Measurements from ENCODE around the gene ZNF598.

The ZNF598 gene

GRCh38 chr16:2045965-2046892 is 36.6 kb upstream of the ZNF598 start:
- Histone ChIP-seq H2BK12ac (ENCODE audit: low read length) (peak overlapping the region; percentile 41), H4K8ac (ENCODE audit: low read depth, low read length) (no peak overlapping the region), H2AFZ (ENCODE audit: low read length) (no peak overlapping the region), H3K18ac (ENCODE audit: low read length) (no peak overlapping the region), H3K79me1 (ENCODE audit: low read depth, low read length) (peaks cover 9% of the 10 kb centered on the region), H2BK120ac (ENCODE audit: low read depth, low read length) (no peak overlapping the region), H2BK15ac (ENCODE audit: low read length) (no peak overlapping the region), H2BK5ac (ENCODE audit: low read length) (no peak overlapping the region), H3K27ac (replicated peaks; ENCODE audit: low read length) (no peak overlapping the region), H4K91ac (ENCODE audit: low read depth, low read length, poor library complexity) (no peak overlapping the region), H3K36me3 (replicated peaks in 1 of 2; ENCODE audit: control insufficient read depth in 2 of 2, insufficient read depth in 2 of 2, low read length in 2 of 2) (peaks cover 10 to 14% of the 10 kb centered on the region in 2 donors), H3K9ac (ENCODE audit: low read depth, low read length, poor library complexity) (peak overlapping the region; percentile 34), H3K27me3 (ENCODE audit: control insufficient read depth in 3 of 3, insufficient read depth in 3 of 3, low read depth in 1 of 3, low read length in 3 of 3) (no peaks in the 10 kb centered on the region), H3K4me2 (ENCODE audit: insufficient read depth, low read length, poor library complexity, severe bottlenecking) (peak overlapping the region; percentile 85), H3K4ac (ENCODE audit: low read length) (no peak overlapping the region), H3K23ac (ENCODE audit: low read depth, low read length, poor library complexity) (no peak overlapping the region), H2AK5ac (ENCODE audit: low read depth, low read length) (peak overlapping the region; percentile 52), H3K9me3 (replicated peaks in 1 of 2; ENCODE audit: control insufficient read depth in 2 of 2, insufficient read depth in 1 of 2, low read depth in 1 of 2, low read length in 2 of 2) (no peaks in the 10 kb centered on the region), H3K14ac (ENCODE audit: low read length) (no peak overlapping the region), H3K4me3 (ENCODE audit: low read length in 2 of 2) (peak overlapping the region in 1 of 2 donors; percentile 87), H3K4me1 (ENCODE audit: control insufficient read depth in 2 of 2, insufficient read depth in 1 of 2, low read depth in 1 of 2, low read length in 2 of 2) (peaks cover 8 to 11% of the 10 kb centered on the region in 2 donors)
- no CpG with 5 or more reads among the region's 21 CpGs for WGBS, 2 donors (ENCODE audit: extremely low coverage in 2 of 2, insufficient read length in 2 of 2, insufficient replicate concordance in 1 of 2)
- no peak for DNase-seq (ENCODE audit: low spot score)

DNA sequence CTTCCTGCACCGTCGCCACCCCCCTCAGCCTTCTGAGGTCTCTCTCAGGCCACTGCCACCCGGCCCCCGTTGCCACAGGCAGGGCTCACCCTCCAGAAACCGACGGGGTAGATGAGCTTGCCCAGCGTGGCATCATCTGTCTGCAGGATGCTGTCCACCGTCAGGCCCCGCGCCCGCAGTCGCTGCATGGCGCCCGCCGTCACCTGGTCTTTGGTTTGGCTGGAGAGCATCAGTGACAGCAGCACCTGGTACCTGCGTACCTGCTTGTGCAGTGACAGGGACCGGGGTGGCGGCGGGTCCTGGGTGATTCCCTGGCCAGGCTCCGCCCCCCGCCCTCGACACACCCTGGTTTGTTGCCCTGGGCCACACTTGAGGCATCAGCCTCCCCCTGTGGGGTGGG is 34.9 kb upstream of the ZNF598 start:
- H3K9me3 ChIP-seq (replicated peaks in 1 of 2; ENCODE audit: control insufficient read depth in 2 of 2, insufficient read depth in 1 of 2, low read depth in 1 of 2, low read length in 2 of 2): no peaks in the 10 kb centered on the region
- H3K23ac ChIP-seq (ENCODE audit: low read depth, low read length, poor library complexity): no peak overlapping the region
- H3K9ac ChIP-seq (ENCODE audit: low read depth, low read length, poor library complexity): no peak overlapping the region
- peaks cover 11% of the 10 kb centered on the region for H3K79me1 ChIP-seq (ENCODE audit: low read depth, low read length)
- H3K4me3 ChIP-seq (ENCODE audit: low read length in 2 of 2): no peak overlapping the region
- H3K36me3 ChIP-seq (replicated peaks in 1 of 2; ENCODE audit: control insufficient read depth in 2 of 2, insufficient read depth in 2 of 2, low read length in 2 of 2): peaks cover 0 to 11% of the 10 kb centered on the region in 2 donors
- no peak overlapping the region for H2AK5ac ChIP-seq (ENCODE audit: low read depth, low read length)
- no peak overlapping the region for H4K8ac ChIP-seq (ENCODE audit: low read depth, low read length)
- no peak overlapping the region for H3K4ac ChIP-seq (ENCODE audit: low read length)
- no peaks in the 10 kb centered on the region for H3K27me3 ChIP-seq (ENCODE audit: control insufficient read depth in 3 of 3, insufficient read depth in 3 of 3, low read depth in 1 of 3, low read length in 3 of 3)
- H3K14ac ChIP-seq (ENCODE audit: low read length): no peak overlapping the region
- no peak overlapping the region for H2BK15ac ChIP-seq (ENCODE audit: low read length)
- DNase-seq (ENCODE audit: low spot score): no peak
- no peak overlapping the region for H2BK120ac ChIP-seq (ENCODE audit: low read depth, low read length)
- H2AFZ ChIP-seq (ENCODE audit: low read length): no peak overlapping the region
- H3K4me2 ChIP-seq (ENCODE audit: insufficient read depth, low read length, poor library complexity, severe bottlenecking): no peak overlapping the region
- H3K27ac ChIP-seq (replicated peaks; ENCODE audit: low read length): no peak overlapping the region
- H4K91ac ChIP-seq (ENCODE audit: low read depth, low read length, poor library complexity): no peak overlapping the region
- H2BK5ac ChIP-seq (ENCODE audit: low read length): no peak overlapping the region
- peaks cover 8 to 11% of the 10 kb centered on the region in 2 donors for H3K4me1 ChIP-seq (ENCODE audit: control insufficient read depth in 2 of 2, insufficient read depth in 1 of 2, low read depth in 1 of 2, low read length in 2 of 2)
- no peak overlapping the region for H3K18ac ChIP-seq (ENCODE audit: low read length)
- no peak overlapping the region for H2BK12ac ChIP-seq (ENCODE audit: low read length)
- no CpG with 5 or more reads among the region's 22 CpGs for WGBS, 2 donors (ENCODE audit: extremely low coverage in 2 of 2, insufficient read length in 2 of 2, insufficient replicate concordance in 1 of 2)

GRCh38 chr16:2043667-2044451 is 34.2 kb upstream of the ZNF598 start:
- H3K4me1 ChIP-seq (ENCODE audit: control insufficient read depth in 2 of 2, insufficient read depth in 1 of 2, low read depth in 1 of 2, low read length in 2 of 2): peaks cover 8 to 16% of the 10 kb centered on the region in 2 donors
- no peak overlapping the region for H2AFZ ChIP-seq (ENCODE audit: low read length)
- no peaks in the 10 kb centered on the region for H3K27me3 ChIP-seq (ENCODE audit: control insufficient read depth in 3 of 3, insufficient read depth in 3 of 3, low read depth in 1 of 3, low read length in 3 of 3)

More at GRCh38 chr16:2043667-2044451, 34.2 kb upstream of the ZNF598 start:
- H3K4me2 ChIP-seq (ENCODE audit: insufficient read depth, low read length, poor library complexity, severe bottlenecking): no peak overlapping the region
- DNase-seq (ENCODE audit: low spot score): no peak
- H2BK120ac ChIP-seq (ENCODE audit: low read depth, low read length): no peak overlapping the region
- no peak overlapping the region for H4K91ac ChIP-seq (ENCODE audit: low read depth, low read length, poor library complexity)
- H3K27ac ChIP-seq (replicated peaks; ENCODE audit: low read length): no peak overlapping the region
- H4K8ac ChIP-seq (ENCODE audit: low read depth, low read length): no peak overlapping the region
- no peak overlapping the region for H2BK5ac ChIP-seq (ENCODE audit: low read length)
- no peak overlapping the region for H2BK15ac ChIP-seq (ENCODE audit: low read length)
- peaks cover 11% of the 10 kb centered on the region for H3K79me1 ChIP-seq (ENCODE audit: low read depth, low read length)
- no peak overlapping the region for H3K4me3 ChIP-seq (ENCODE audit: low read length in 2 of 2)
- H3K23ac ChIP-seq (ENCODE audit: low read depth, low read length, poor library complexity): peak overlapping the region; percentile 85
- WGBS, 2 donors (ENCODE audit: extremely low coverage in 2 of 2, insufficient read length in 2 of 2, insufficient replicate concordance in 1 of 2): no CpG with 5 or more reads among the region's 26 CpGs
- no peak overlapping the region for H3K9ac ChIP-seq (ENCODE audit: low read depth, low read length, poor library complexity)
- H2BK12ac ChIP-seq (ENCODE audit: low read length): peak overlapping the region; percentile 10
- no peak overlapping the region for H2AK5ac ChIP-seq (ENCODE audit: low read depth, low read length)
- no peaks in the 10 kb centered on the region for H3K9me3 ChIP-seq (replicated peaks in 1 of 2; ENCODE audit: control insufficient read depth in 2 of 2, insufficient read depth in 1 of 2, low read depth in 1 of 2, low read length in 2 of 2)
- no peak overlapping the region for H3K18ac ChIP-seq (ENCODE audit: low read length)
- H3K4ac ChIP-seq (ENCODE audit: low read length): no peak overlapping the region
- H3K14ac ChIP-seq (ENCODE audit: low read length): peak overlapping the region; percentile 56
- peaks cover 0 to 11% of the 10 kb centered on the region in 2 donors for H3K36me3 ChIP-seq (replicated peaks in 1 of 2; ENCODE audit: control insufficient read depth in 2 of 2, insufficient read depth in 2 of 2, low read length in 2 of 2)
